COLO668 (cell line): ENCODE results near the gene AQP2.
"Not testable (repeated sequence)": the region's sequence is repeated elsewhere in the genome, so short reads cannot be mapped to it uniquely, and the experiment has no call there.

ENCODE experiments used
- DNase-seq: peaks from one replicate; lab custom pipeline; 2025; ENCODE audit not compliant: unreplicated experiment; lab: John Stamatoyannopoulos, UW

The AQP2 gene

DNA sequence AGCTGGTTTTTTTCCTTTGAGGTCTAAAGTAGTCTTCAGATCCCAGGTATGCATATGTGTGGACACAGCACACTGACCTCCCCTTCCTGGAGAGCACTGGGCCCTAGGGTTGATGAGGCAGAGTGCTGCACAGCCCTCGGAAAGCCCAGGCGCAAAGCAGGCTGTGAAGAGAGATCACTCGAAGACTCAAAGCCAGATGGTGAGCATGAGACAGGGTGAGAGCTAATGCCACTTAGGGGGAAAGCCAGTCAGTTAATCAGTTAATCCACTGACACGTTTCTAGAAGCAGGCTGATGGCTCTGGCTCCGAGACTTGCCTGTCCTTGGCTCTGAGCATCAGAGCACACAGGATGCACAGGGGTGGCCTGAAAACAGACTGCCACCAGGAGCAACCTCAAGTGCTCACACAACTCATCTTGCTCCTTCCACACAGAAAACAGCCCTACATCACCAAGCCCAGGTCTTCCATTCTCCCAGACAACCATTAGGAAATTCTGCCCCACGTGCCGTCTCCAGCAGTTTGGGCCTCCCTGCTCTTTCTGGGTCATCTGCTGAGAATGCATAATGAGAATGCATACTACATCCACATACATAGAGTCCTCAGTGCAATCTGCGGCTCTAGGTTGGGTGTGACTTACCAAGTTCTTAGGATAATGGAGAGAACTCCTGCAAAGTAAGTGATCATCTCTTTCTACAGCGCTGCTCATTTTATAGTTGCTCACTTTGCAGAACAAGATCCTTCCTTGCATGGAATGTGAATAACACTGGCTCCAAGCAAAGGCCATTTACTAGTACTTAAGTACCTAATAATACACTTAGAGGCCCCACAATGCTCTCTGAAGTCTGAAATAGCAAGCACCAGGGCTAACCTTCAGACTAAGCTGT, 34.2 kb downstream of the AQP2 start:
- DNase-seq = no peak

DNA sequence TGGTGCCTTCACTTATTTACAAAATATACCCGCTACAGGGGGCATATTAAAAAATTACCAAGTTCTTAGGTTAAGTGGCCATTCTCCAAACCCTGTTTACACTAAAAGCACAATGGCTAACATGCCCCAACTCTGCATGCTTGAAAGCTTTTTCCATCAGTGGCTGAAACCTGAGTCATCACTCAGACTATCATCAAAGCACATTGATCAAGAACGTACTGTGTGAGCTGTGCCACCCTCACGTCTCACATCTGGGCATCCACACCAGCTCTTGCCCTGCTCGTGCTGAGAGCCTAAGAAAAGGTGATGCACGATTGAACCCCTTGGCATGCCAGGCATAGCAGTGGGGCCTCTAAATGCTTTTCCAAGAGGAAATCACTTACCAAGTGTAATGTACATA, 35.4 kb downstream of the AQP2 start:
- no peak for DNase-seq

DNA sequence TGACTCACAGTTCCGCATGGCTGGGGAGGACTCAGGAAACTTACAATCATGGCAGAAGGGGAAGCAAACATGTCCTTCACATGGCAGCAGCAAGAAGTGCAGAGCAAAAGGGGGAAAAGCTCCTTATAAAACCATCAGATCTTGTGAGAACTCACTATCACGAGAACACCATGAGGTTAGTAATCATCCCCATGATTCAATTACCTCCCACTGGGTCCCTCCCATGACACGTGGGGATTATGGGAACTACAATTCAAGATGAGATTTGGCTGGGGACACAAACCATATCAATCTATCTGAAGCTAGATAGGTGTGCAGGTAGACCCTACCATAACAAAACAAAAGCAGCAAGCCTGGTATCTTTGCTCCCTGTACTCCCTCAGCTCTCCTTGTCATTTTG, 35.9 kb downstream of the AQP2 start:
- DNase-seq = not testable (repeated sequence)

DNA sequence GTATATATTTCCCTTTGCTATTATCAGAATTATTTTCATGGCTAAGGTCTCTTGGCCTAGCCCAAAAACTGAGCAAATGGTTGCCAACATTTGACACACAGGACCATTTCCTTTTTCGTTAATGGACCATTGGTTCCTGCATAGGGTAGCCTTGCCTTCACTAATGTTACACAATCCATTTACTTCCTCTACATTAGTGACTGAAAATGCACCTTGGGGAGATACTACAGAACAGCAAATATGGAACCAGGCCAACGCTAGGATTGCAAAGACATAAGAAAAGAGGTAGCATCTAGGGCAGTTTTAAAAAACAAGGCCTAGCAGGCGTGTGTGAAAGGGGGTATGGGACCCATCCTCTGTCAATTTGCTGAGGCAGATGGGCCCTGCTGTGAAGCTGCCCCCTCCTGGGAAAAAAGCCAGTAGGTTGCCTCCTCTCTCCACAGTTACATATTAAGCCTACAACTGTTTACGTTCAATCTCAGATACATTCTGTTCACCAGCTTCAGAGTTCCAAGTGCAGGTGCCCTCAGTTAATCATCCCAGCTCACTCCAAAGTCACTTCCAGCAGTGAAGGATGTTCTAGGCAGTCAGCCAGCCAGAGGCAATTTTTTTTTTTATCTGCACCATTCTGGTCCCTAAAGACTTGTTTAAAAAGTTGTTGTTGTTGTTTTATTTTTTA, 37.2 kb downstream of the AQP2 start:
- no peak for DNase-seq

- not testable (repeated sequence) for DNase-seq
Observed at GRCh38 chr12:49989400-49989799, 38.9 kb downstream of the AQP2 start.

GRCh38 chr12:49990273-49990672, 39.7 kb downstream of the AQP2 start:
- DNase-seq = no peak

GRCh38 chr12:49998453-49998852, 47.9 kb downstream of the AQP2 start:
- DNase-seq = no peak

DNA sequence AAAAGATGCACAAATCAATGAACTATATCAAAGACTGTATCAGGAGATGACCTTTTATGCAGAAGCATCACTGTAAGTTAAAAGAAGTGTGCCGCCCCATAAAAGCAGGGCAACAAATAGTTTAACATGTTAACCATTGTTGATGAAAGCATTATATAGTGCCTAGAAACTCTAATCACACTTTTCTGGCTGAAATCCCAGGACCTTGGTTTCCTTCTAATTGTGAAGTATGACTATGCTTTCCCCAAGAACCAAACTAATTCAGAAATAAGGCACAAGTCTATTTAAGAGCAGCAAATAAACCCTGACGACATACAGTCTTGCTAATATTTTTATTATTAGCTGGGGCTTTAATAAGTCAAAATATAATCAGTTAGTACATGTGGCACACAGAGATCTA, 53.1 kb downstream of the AQP2 start:
- DNase-seq = no peak

- DNase-seq = no peak
Observed at GRCh38 chr12:50004696-50005095, 54.2 kb downstream of the AQP2 start.

DNA sequence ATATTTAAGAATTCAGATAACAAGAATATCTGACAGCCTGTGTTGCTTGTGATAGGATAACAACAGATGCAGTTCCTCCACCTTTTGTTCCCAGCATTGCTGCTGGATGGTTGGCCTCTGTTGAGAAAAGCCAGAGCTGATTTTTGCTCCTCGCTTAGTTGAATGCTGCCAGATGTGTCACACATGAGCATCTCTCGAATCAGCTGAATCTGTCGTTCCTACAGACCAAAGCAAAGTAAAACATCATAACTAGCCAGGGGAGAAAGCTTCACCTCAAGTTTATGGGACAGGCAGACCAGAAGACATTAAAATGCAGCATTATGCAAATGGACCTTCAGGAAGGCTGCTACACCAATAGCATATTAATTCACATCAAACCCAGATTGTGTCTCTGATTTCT, 54.6 kb downstream of the AQP2 start:
- no peak for DNase-seq

GRCh38 chr12:50006280-50006679, 55.7 kb downstream of the AQP2 start:
- no peak for DNase-seq

- DNase-seq = peak; percentile 13
Observed at GRCh38 chr12:50006754-50007442, 56.4 kb downstream of the AQP2 start.
